Neural progenitor cell (in vitro differentiated cells): ENCODE data around the gene BIRC3. TPM values are rescaled to one million over a fixed set of nuclear protein-coding genes. Genes with fewer than 3 reads are reported as not detected.

Experiments used
- DNase-seq: peaks from one replicate; pipeline ENCODE4 v3.0.0-alpha.2; 2016; ENCODE audit warnings: low spot score
- H2AFZ ChIP-seq: fragments of 200-600 bp; sonication (generic); replicated peaks from 2 replicates; pipeline ENCODE4 v1.6.1; 2016; ENCODE audit warnings: antibody characterized with exemption
- H3F3A ChIP-seq: fragments of 200-600 bp; sonication (generic); 2 replicates; pipeline ENCODE4 v1.6.1; 2016; ENCODE audit warnings: antibody characterized with exemption, low read depth
- H3K27ac ChIP-seq: fragments of 200-600 bp; sonication (generic); 2 replicates; pipeline ENCODE4 v1.5.1; 2016; ENCODE audit warnings: mild to moderate bottlenecking
- H3K27me3 ChIP-seq: fragments of 200-600 bp; sonication (generic); 2 replicates; pipeline ENCODE4 v1.6.1; 2016; ENCODE audit warnings: mild to moderate bottlenecking, moderate library complexity
- H3K36me3 ChIP-seq: fragments of 200-600 bp; sonication (generic); 2 replicates; pipeline ENCODE4 v1.5.1; 2016
- H3K4me1 ChIP-seq: fragments of 200-600 bp; sonication (generic); 2 replicates; pipeline ENCODE4 v1.6.1; 2016; ENCODE audit warnings: mixed run types
- H3K4me2 ChIP-seq: fragments of 200-600 bp; sonication (generic); 2 replicates; pipeline ENCODE4 v1.6.1; 2016
- H3K4me3 ChIP-seq: fragments of 200-600 bp; sonication (generic); 2 replicates; pipeline ENCODE4 v1.5.1; 2016
- H3K79me2 ChIP-seq: fragments of 200-600 bp; sonication (generic); 2 replicates; pipeline ENCODE4 v1.6.1; 2016; ENCODE audit warnings: low read depth
- H3K9ac ChIP-seq: fragments of 200-600 bp; sonication (generic); 2 replicates; pipeline ENCODE4 v1.6.1; 2016
- H3K9me3 ChIP-seq: fragments of 200-600 bp; sonication (generic); 2 replicates; pipeline ENCODE4 v1.5.1; 2016; ENCODE audit warnings: low read depth
- H4K20me1 ChIP-seq: fragments of 200-600 bp; sonication (generic); 2 replicates; pipeline ENCODE4 v1.6.1; 2016; ENCODE audit warnings: low read depth
- H3K27ac Mint-ChIP-seq: 3 replicates; pipeline ENCODE4 v1.8.0; 2021; ENCODE audit warnings: mixed read lengths
- H3K27me3 Mint-ChIP-seq: 2 replicates; pipeline ENCODE4 v1.8.0; 2022; ENCODE audit warnings: low read depth, mild to moderate bottlenecking, inconsistent platforms, moderate library complexity, mixed read lengths; ENCODE audit not compliant: insufficient read depth
- H3K36me3 Mint-ChIP-seq: 3 replicates; pipeline ENCODE4 v1.8.0; 2021; ENCODE audit warnings: mixed read lengths
- H3K4me1 Mint-ChIP-seq: 3 replicates; pipeline ENCODE4 v1.8.0; 2021; ENCODE audit warnings: mixed read lengths
- H3K4me3 Mint-ChIP-seq: 3 replicates; pipeline ENCODE4 v1.8.0; 2021; ENCODE audit warnings: mild to moderate bottlenecking, moderate library complexity, mixed read lengths
- H3K9me3 Mint-ChIP-seq: 3 replicates; pipeline ENCODE4 v1.8.0; 2020; ENCODE audit warnings: mixed read lengths
- EZH2 ChIP-seq: fragments of 200-600 bp; sonication (generic); IDR thresholded peaks from 2 replicates; pipeline ENCODE4 v1.6.1; 2017; ENCODE audit warnings: antibody characterized with exemption, mild to moderate bottlenecking, moderate library complexity
- EZH2phosphoT487 ChIP-seq: fragments of 200-600 bp; sonication (generic); IDR thresholded peaks from 2 replicates; pipeline ENCODE4 v1.6.1; 2017; ENCODE audit warnings: antibody characterized with exemption
- total RNA-seq: library from RNA; depleted of rRNA; stranded (reverse); fragments of >200 nt; gene quantifications from 2 replicates; pipeline ENCODE4 v1.2.3, GENCODE V29; 2015; ENCODE audit warnings: low replicate concordance
- TF ChIP-seq, protein P1 (sequence below): fragments of 200-600 bp; sonication (generic); IDR thresholded peaks from 2 replicates; pipeline ENCODE4 v1.5.1; 2017; ENCODE audit warnings: antibody characterized with exemption, mild to moderate bottlenecking

Gene BIRC3
- total RNA-seq, 1 donor from 2014 or later = not detected

DNA sequence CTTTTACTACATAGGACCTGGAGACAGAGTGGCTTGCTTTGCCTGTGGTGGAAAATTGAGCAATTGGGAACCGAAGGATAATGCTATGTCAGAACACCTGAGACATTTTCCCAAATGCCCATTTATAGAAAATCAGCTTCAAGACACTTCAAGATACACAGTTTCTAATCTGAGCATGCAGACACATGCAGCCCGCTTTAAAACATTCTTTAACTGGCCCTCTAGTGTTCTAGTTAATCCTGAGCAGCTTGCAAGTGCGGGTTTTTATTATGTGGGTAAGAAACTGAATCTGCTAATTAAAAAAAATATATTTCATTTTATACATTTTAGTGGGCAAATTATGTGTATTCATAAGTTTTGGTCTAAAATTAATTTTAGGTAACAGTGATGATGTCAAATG lies 7.8 kb downstream of the BIRC3 start:
- Histone ChIP-seq H2AFZ (no peak overlapping the region), H3K4me2 (no peak overlapping the region), H3K4me1 (peaks cover 6% of the 10 kb centered on the region), H3F3A (peaks cover 3% of the 10 kb centered on the region), H3K79me2 (no peaks in the 10 kb centered on the region), H4K20me1 (no peaks in the 10 kb centered on the region), H3K36me3 (no peaks in the 10 kb centered on the region), H3K9ac (no peak overlapping the region), H3K4me3 (no peak overlapping the region), H3K27ac (no peak overlapping the region), H3K27me3 (no peaks in the 10 kb centered on the region), H3K9me3 (no peaks in the 10 kb centered on the region)
- H3K27me3 Mint-ChIP-seq = no peaks in the 10 kb centered on the region
- no peak overlapping the region for H3K4me3 Mint-ChIP-seq
- DNase-seq = no peak
- TF ChIP-seq, protein P1, sequence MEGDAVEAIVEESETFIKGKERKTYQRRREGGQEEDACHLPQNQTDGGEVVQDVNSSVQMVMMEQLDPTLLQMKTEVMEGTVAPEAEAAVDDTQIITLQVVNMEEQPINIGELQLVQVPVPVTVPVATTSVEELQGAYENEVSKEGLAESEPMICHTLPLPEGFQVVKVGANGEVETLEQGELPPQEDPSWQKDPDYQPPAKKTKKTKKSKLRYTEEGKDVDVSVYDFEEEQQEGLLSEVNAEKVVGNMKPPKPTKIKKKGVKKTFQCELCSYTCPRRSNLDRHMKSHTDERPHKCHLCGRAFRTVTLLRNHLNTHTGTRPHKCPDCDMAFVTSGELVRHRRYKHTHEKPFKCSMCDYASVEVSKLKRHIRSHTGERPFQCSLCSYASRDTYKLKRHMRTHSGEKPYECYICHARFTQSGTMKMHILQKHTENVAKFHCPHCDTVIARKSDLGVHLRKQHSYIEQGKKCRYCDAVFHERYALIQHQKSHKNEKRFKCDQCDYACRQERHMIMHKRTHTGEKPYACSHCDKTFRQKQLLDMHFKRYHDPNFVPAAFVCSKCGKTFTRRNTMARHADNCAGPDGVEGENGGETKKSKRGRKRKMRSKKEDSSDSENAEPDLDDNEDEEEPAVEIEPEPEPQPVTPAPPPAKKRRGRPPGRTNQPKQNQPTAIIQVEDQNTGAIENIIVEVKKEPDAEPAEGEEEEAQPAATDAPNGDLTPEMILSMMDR = peak; percentile 15
- TF ChIP-seq EZH2 = no peak
- H3K9me3 Mint-ChIP-seq = no peaks in the 10 kb centered on the region
- no peaks in the 10 kb centered on the region for H3K36me3 Mint-ChIP-seq
- H3K27ac Mint-ChIP-seq = no peak overlapping the region
- peaks cover 8% of the 10 kb centered on the region for H3K4me1 Mint-ChIP-seq

DNA sequence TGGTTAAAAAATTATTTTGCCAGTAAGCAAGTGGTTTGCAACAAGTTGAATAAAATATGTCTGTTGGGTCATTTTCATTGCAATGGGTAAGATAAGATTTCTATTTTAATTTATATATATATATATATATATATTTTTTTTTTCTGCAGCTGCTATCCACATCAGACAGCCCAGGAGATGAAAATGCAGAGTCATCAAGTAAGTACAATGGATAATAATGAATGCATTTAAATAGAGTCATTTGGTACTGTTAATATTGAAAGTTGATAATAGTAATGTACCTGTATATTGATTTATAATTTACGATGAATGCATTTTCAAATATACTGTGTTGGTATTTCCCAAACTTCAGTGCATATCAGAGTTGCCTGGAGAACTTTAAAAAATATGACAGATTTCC lies 11.5 kb downstream of the BIRC3 start:
- DNase-seq = no peak
- peaks cover 5% of the 10 kb centered on the region for H3K4me1 Mint-ChIP-seq
- Histone ChIP-seq H3K4me1 (peaks cover 6% of the 10 kb centered on the region), H2AFZ (no peak overlapping the region), H3K36me3 (no peaks in the 10 kb centered on the region), H4K20me1 (no peaks in the 10 kb centered on the region), H3K9ac (no peak overlapping the region), H3F3A (peaks cover 3% of the 10 kb centered on the region), H3K27me3 (no peaks in the 10 kb centered on the region), H3K27ac (no peak overlapping the region), H3K4me2 (no peak overlapping the region), H3K4me3 (no peak overlapping the region), H3K79me2 (no peaks in the 10 kb centered on the region), H3K9me3 (no peaks in the 10 kb centered on the region)
- H3K27ac Mint-ChIP-seq = no peak overlapping the region
- H3K9me3 Mint-ChIP-seq = no peaks in the 10 kb centered on the region
- TF ChIP-seq EZH2 = no peak
- TF ChIP-seq, protein P1 = no peak
- no peak for TF ChIP-seq EZH2phosphoT487
- no peaks in the 10 kb centered on the region for H3K27me3 Mint-ChIP-seq
- no peak overlapping the region for H3K4me3 Mint-ChIP-seq
- no peaks in the 10 kb centered on the region for H3K36me3 Mint-ChIP-seq

DNA sequence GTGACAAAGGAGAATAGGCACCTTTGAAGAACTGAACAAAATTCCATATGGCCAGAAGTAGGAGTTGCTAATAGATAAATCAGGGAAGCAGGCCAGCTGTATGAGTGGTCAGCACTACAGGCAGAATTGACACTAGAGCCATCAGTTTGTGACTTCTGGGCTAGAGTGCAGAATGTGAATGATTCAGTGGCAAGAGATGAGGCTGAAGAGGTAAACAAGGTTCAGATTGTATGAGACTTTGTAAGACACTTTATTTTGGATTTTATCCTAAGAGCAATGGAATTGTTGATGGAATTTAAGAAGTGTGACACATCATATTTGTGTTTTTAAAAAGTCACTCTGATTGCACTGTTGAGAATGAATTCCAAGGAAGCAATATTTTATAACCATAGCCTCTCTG lies 12.9 kb downstream of the BIRC3 start:
- H3K27ac ChIP-seq = no peak overlapping the region
- Mint-ChIP-seq H3K27me3 (no peaks in the 10 kb centered on the region), H3K27ac (no peak overlapping the region), H3K9me3 (no peaks in the 10 kb centered on the region), H3K36me3 (no peaks in the 10 kb centered on the region), H3K4me1 (peaks cover 5% of the 10 kb centered on the region), H3K4me3 (no peak overlapping the region)
- no peaks in the 10 kb centered on the region for H3K27me3 ChIP-seq
- peaks cover 6% of the 10 kb centered on the region for H3K4me1 ChIP-seq
- no peaks in the 10 kb centered on the region for H3K79me2 ChIP-seq
- no peaks in the 10 kb centered on the region for H3K36me3 ChIP-seq
- DNase-seq = no peak
- no peaks in the 10 kb centered on the region for H3F3A ChIP-seq
- H2AFZ ChIP-seq = no peak overlapping the region
- TF ChIP-seq, protein P1 = no peak
- no peak for TF ChIP-seq EZH2
- TF ChIP-seq EZH2phosphoT487 = no peak
- no peak overlapping the region for H3K9ac ChIP-seq
- H3K9me3 ChIP-seq = no peaks in the 10 kb centered on the region
- H3K4me2 ChIP-seq = no peak overlapping the region
- no peaks in the 10 kb centered on the region for H4K20me1 ChIP-seq
- no peak overlapping the region for H3K4me3 ChIP-seq

DNA sequence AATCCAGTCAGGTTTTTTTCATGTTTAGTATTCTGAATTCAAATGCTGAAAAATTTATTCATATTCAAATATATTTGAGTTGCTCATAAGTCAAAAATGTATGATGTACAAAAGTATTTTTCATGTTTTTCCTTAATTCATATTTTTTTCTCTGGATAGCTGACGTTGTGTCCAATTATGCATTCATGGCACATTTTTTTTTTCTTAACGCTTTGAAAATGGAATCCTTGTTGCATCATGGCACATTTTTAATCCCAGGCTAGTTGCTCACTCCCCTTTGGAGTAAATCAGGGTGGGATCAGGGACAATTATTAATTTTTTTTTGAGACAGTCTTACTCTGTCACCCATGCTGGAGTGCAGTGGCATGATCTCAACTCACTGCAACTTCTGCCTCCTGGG lies 14.1 kb downstream of the BIRC3 start:
- no peaks in the 10 kb centered on the region for H3K9me3 Mint-ChIP-seq
- H3K79me2 ChIP-seq = no peaks in the 10 kb centered on the region
- no peak for DNase-seq
- H3K27me3 Mint-ChIP-seq = no peaks in the 10 kb centered on the region
- H3F3A ChIP-seq = no peaks in the 10 kb centered on the region
- H3K4me3 Mint-ChIP-seq = no peak overlapping the region
- H3K36me3 ChIP-seq = no peaks in the 10 kb centered on the region
- H3K36me3 Mint-ChIP-seq = no peaks in the 10 kb centered on the region
- H3K4me3 ChIP-seq = no peak overlapping the region
- TF ChIP-seq EZH2 (no peak), EZH2phosphoT487 (no peak)
- TF ChIP-seq, protein P1 = no peak
- H3K9ac ChIP-seq = no peak overlapping the region
- no peaks in the 10 kb centered on the region for H4K20me1 ChIP-seq
- no peak overlapping the region for H2AFZ ChIP-seq
- H3K9me3 ChIP-seq = no peaks in the 10 kb centered on the region
- H3K4me1 ChIP-seq = peaks cover under 1% of the 10 kb centered on the region
- H3K4me1 Mint-ChIP-seq = peaks cover 1% of the 10 kb centered on the region
- H3K27ac ChIP-seq = no peak overlapping the region
- H3K27me3 ChIP-seq = no peaks in the 10 kb centered on the region
- no peak overlapping the region for H3K4me2 ChIP-seq
- no peak overlapping the region for H3K27ac Mint-ChIP-seq
